ENCODE data around the gene NUDT9.

DNA sequence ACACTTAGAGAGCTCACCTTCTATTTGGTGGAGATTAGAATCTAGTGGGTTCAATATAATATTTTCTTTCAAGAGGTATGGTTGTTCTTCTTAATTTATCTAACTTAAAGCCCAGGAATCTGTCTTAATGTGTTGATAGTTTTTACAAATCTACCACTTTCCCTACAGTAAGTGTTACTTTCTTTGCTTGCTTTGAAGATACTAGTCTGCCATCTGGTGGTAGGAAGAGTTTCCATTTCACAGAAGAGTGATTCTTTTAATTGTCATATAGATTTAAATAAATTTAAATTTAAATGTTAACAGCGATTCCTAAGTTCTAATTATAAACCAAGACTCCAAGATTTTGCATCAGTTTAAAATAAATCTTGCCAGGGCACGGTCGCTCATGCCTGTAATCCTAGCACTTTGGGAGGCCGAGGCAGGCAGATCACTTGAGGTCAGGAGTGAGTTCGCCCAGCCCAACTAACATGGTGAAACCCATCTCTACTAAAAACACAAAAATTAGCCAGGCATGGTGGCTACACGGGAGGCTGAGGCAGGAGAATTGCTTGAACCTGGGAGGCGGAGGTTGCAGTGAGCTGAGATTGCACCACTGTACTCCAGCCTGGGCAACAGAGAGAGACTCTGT lies 43.5 kb downstream of the NUDT9 start:
- TF ChIP-seq, protein P1, sequence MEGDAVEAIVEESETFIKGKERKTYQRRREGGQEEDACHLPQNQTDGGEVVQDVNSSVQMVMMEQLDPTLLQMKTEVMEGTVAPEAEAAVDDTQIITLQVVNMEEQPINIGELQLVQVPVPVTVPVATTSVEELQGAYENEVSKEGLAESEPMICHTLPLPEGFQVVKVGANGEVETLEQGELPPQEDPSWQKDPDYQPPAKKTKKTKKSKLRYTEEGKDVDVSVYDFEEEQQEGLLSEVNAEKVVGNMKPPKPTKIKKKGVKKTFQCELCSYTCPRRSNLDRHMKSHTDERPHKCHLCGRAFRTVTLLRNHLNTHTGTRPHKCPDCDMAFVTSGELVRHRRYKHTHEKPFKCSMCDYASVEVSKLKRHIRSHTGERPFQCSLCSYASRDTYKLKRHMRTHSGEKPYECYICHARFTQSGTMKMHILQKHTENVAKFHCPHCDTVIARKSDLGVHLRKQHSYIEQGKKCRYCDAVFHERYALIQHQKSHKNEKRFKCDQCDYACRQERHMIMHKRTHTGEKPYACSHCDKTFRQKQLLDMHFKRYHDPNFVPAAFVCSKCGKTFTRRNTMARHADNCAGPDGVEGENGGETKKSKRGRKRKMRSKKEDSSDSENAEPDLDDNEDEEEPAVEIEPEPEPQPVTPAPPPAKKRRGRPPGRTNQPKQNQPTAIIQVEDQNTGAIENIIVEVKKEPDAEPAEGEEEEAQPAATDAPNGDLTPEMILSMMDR (IDR thresholded peaks at IDR 0.05): peak; percentile 56 to 68 (median 64)
- TF ChIP-seq POLR2A (IDR thresholded peaks at IDR 0.05): no peak
